SIG-M5 treated with dmso at 0.1 percent for 504 hours (cell line): ENCODE data around the gene TMEM218.
"Not testable (repeated sequence)": the region's sequence is repeated elsewhere in the genome, so short reads cannot be mapped to it uniquely, and the experiment has no call there.

Source experiments
- DNase-seq: peaks from one replicate; lab custom pipeline; 2025; ENCODE audit not compliant: unreplicated experiment; lab: John Stamatoyannopoulos, UW

The TMEM218 gene

DNA sequence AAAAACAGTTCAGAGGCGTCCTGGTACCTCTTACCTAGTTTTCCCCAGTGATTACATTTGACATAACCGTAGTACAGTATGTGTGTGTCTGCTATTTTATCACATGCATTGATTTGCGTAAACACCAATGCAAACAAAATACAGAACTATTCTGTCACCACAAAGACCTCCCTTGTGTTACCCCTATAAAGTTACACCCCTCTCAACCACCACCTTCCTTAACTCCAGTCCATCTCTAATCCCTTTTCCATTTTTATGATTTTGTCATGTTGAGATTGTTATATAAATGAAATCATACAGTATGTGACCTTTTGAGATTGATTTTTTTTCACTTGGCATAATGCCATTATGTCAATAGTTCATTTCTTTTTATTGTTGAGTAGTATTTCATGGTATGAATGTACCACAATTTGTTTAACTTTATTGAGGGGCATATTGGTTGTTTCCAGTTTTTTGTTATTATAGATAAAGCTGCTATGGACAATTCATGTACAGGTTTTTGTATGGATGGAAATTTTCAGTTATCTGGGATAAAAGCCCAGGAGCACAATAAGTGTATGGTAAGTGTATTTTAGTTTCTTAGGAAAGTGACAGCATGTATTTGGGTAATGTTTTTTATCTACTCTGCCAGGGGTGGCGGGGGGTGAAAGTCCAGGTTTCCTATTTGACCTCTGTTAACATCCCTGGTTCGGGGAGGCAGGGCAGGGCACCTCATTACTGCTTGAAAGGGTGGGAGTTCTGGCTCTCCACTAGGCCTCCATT is 54.3 kb downstream of the TMEM218 start:
- no peak for DNase-seq

DNA sequence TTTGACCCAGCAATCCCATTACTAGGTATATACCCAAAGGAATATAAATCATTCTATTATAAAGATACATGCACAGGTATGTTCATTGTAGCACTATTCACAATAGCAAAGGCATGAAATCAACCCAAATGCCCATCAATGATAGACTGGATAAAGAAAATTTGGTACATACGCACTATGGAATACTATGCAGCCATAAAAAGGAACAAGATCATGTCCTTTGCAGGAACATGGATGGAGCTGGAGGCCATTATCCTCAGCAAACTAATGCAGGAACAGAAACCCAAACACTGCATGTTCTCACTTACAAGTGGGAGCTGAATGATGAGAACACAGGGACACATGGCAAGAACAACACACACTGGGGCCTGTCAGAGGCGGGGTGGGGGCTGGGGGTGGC is 55.3 kb downstream of the TMEM218 start:
- DNase-seq: not testable (repeated sequence)

DNA sequence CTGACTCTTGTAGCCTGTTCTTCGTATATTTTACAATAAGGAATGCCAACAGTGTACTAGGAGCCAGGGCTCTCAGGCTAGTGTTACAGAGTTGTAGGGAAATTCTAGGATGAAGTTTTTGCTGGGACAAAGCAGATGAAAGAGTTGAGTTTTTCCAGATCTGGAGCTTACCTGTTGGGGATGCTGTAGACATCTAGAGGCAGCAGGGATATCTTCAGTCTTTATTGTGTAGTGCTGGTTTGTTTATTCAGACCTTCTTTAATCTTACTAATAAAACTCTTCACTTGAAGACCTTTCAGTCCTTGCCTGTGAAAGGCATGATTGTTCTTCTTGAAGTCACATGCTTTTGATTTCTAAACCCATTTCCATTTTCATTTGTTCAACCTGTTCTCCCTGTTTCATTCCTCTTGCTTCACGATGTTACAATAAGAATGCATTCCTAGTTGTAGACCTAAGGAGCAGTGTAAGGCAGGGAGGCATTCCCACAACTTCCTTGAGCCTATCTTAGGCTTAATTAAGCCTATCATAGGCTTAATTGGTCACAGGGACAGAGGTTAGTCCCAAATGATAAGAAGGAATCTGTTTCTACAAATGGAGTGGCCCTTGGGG is 56.2 kb downstream of the TMEM218 start:
- no peak for DNase-seq

DNA sequence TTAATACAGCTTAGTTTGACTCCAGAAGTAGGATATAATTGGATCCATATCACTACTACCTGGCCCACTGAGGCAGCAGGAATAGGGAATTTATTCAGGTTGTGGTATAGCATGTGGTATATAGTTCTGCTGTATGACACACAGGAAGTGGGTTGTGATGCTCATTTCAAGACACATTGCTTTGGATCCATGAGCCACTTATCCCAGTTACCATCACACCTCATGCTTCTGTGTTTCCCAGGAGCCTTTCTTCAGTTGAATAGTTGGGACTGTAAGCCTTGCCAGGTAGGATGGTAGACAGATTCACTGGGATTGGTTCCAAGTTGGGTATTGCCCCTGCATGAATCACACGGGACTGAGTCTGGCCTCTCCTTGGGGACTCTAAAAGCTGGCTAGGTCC is 58.3 kb downstream of the TMEM218 start:
- no peak for DNase-seq

DNA sequence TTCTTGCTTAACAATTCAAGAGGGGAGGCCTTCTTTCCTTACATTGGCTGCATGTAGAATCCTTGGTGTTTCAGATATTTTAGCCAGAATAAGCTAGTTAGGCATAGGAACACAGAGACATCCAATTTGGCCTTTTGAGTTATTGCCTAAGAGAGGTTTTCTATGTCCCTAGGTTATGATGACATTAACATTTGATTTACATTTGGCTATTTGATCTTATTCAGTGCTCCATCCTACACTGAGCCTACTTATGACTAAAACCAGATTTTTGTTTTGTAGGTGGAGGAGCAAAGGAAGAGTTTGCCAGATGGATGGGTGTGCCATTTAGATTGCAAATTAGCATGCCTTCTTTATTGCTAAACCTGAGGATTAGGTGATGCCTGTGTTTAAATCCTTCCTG is 59.4 kb downstream of the TMEM218 start:
- no peak for DNase-seq

DNA sequence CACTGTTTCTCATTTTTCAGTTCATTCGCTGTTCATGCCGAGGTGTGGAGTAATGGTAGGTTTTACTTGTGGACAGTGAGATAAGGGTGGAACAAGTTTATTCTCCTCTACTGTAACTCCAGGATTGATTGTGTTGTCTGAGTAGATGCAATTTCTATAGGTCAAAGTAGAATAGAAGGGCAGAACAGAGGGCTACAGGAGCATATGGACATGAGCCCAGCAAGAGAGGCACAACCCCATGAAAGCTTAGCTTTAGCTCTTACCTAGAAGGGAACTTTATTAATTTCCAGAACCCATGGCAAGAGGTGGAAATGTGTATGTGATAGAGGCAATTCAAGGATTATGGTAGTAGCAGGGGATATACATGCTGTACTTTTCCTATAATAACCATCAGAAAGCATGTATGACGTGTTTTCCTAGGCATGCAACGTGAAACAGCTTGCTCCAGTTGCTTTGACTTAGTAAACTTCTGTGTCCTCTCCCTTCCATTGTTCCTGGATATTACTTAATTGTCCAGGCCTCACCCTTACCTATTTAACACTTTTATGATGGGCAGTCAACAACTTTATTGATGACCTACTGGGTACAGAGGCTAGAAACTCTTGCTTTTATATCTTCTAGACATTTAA is 62.1 kb downstream of the TMEM218 start:
- no peak for DNase-seq
